ENCODE data around the gene TLCD4. TPM values are rescaled to one million over a fixed set of nuclear protein-coding genes. Genes with fewer than 3 reads are reported as not detected.

The TLCD4 gene
- total RNA-seq, 2 experiments from 2014 or later, result not detected

- H3K9me2 ChIP-seq (ENCODE audit: insufficient read depth, low read length), result no peaks in the 10 kb centered on the region
- intact Hi-C loops (cut with micrococcal nuclease; ENCODE audit: unreplicated experiment), result no loop called here
- H4K20me1 ChIP-seq (ENCODE audit: insufficient read depth, low read length), result no peaks in the 10 kb centered on the region
- no peak for TF ChIP-seq CTCF (conservative IDR thresholded peaks at IDR 0.05; ENCODE audit: low read length)
- TF ChIP-seq EZH2phosphoT487 (IDR thresholded peaks at IDR 0.05; ENCODE audit: borderline replicate concordance, low read depth, low read length), result no peak
- peaks cover 5% of the 10 kb centered on the region for H3K4me1 ChIP-seq (ENCODE audit: insufficient read depth, low read length, poor library complexity, severe bottlenecking)
- DNase-seq (ENCODE audit: low spot score), result no peak
- no peaks in the 10 kb centered on the region for H3K9me3 ChIP-seq (ENCODE audit: low read length)
- H2AFZ ChIP-seq (ENCODE audit: low read length), result no peak overlapping the region
- H3K4me2 ChIP-seq (ENCODE audit: low read length), result no peak overlapping the region
- no peaks in the 10 kb centered on the region for H3K79me2 ChIP-seq (ENCODE audit: insufficient read depth, low read depth, low read length)
- no peak overlapping the region for H3K27ac ChIP-seq (ENCODE audit: low read depth, low read length, poor library complexity, severe bottlenecking)
- POLR2A ChIA-PET, result interaction anchor here (1.1 kb wide), 1 partner anchor 10 kb away, joined by 3 read pairs; no protein-coding TSS in a partner anchor
- CTCF ChIA-PET (ENCODE audit: unreplicated experiment), result no interaction called here
- no TSS peak for BruUV-seq (replicated peaks)
- H3K4me3 ChIP-seq (ENCODE audit: low read depth, low read length, poor library complexity, severe bottlenecking), result no peak overlapping the region
- H3K36me3 ChIP-seq (ENCODE audit: insufficient read depth, low read length), result no peaks in the 10 kb centered on the region
These were observed 22.2 kb upstream of the TLCD4 start for GRCh38 chr1:95094923-95095322.

- intact Hi-C loops (cut with micrococcal nuclease; ENCODE audit: unreplicated experiment), result no loop called here
- DNase-seq (ENCODE audit: low spot score), result peak; percentile 41
- Histone ChIP-seq H3K79me2 (ENCODE audit: insufficient read depth, low read depth, low read length) (no peaks in the 10 kb centered on the region), H3K9me3 (ENCODE audit: low read length) (no peaks in the 10 kb centered on the region), H3K9me2 (ENCODE audit: insufficient read depth, low read length) (no peaks in the 10 kb centered on the region), H3K4me1 (ENCODE audit: insufficient read depth, low read length, poor library complexity, severe bottlenecking) (peaks cover 5% of the 10 kb centered on the region), H3K36me3 (ENCODE audit: insufficient read depth, low read length) (no peaks in the 10 kb centered on the region), H3K4me3 (ENCODE audit: low read depth, low read length, poor library complexity, severe bottlenecking) (no peak overlapping the region), H2AFZ (ENCODE audit: low read length) (0 out of 2 replicates have a peak overlapping the region, but pooled peaks have one; percentile 29), H3K4me2 (ENCODE audit: low read length) (no peak overlapping the region), H3K27ac (ENCODE audit: low read depth, low read length, poor library complexity, severe bottlenecking) (no peak overlapping the region), H4K20me1 (ENCODE audit: insufficient read depth, low read length) (no peaks in the 10 kb centered on the region)
- ChIA-PET CTCF (ENCODE audit: unreplicated experiment) (no interaction called here), POLR2A (no interaction called here)
- BruUV-seq (replicated peaks), result no TSS peak
- TF ChIP-seq CTCF (conservative IDR thresholded peaks at IDR 0.05; ENCODE audit: low read length) (no peak), EZH2phosphoT487 (IDR thresholded peaks at IDR 0.05; ENCODE audit: borderline replicate concordance, low read depth, low read length) (no peak)
These were observed 21.3 kb upstream of the TLCD4 start for GRCh38 chr1:95095833-95096217.

- no peak for DNase-seq (ENCODE audit: low spot score)
- Histone ChIP-seq H3K27ac (ENCODE audit: low read depth, low read length, poor library complexity, severe bottlenecking) (no peak overlapping the region), H3K9me2 (ENCODE audit: insufficient read depth, low read length) (no peaks in the 10 kb centered on the region), H3K36me3 (ENCODE audit: insufficient read depth, low read length) (no peaks in the 10 kb centered on the region), H3K79me2 (ENCODE audit: insufficient read depth, low read depth, low read length) (no peaks in the 10 kb centered on the region), H4K20me1 (ENCODE audit: insufficient read depth, low read length) (no peaks in the 10 kb centered on the region), H3K4me2 (ENCODE audit: low read length) (no peak overlapping the region), H3K4me1 (ENCODE audit: insufficient read depth, low read length, poor library complexity, severe bottlenecking) (peaks cover 5% of the 10 kb centered on the region), H3K9me3 (ENCODE audit: low read length) (no peaks in the 10 kb centered on the region), H3K4me3 (ENCODE audit: low read depth, low read length, poor library complexity, severe bottlenecking) (no peak overlapping the region), H2AFZ (ENCODE audit: low read length) (0 out of 2 replicates have a peak overlapping the region, but pooled peaks have one; percentile 29)
- TF ChIP-seq EZH2phosphoT487 (IDR thresholded peaks at IDR 0.05; ENCODE audit: borderline replicate concordance, low read depth, low read length), result no peak
- TF ChIP-seq CTCF (conservative IDR thresholded peaks at IDR 0.05; ENCODE audit: low read length), result no peak
- ChIA-PET POLR2A (no interaction called here), CTCF (ENCODE audit: unreplicated experiment) (no interaction called here)
- BruUV-seq (replicated peaks), result no TSS peak
- intact Hi-C loops (cut with micrococcal nuclease; ENCODE audit: unreplicated experiment), result no loop called here
These were observed 20.8 kb upstream of the TLCD4 start for GRCh38 chr1:95096218-95096841.
